ENCODE measurements around the gene ADAMTSL5. TPM values are rescaled to one million over a fixed set of nuclear protein-coding genes. Genes with fewer than 3 reads are reported as not detected.
A peak's percentile ranks its signal among the peaks of the same experiment; 100 is the strongest.
"Not testable (repeated sequence)": the region's sequence is repeated elsewhere in the genome, so short reads cannot be mapped to it uniquely, and the experiment has no call there.

Gene ADAMTSL5
- total RNA-seq, 1 donor from 2014 or later: not detected

GRCh38 chr19:1481224-1481892 lies 31.5 kb downstream of the ADAMTSL5 start:
- CTCF ChIA-PET: no interaction called here
- Mint-ChIP-seq H3K9me3 (no peaks in the 10 kb centered on the region), H3K4me3 (no peak overlapping the region), H3K27me3 (no peaks in the 10 kb centered on the region), H3K4me1 (peaks cover 18% of the 10 kb centered on the region), H3K27ac (no peak overlapping the region), H3K36me3 (ENCODE audit: low read depth) (peaks cover 8% of the 10 kb centered on the region)
- TF ChIP-seq CTCF (IDR thresholded peaks at IDR 0.05): no peak
- POLR2A ChIA-PET: no interaction called here
- DNase-seq: no peak
- intact Hi-C loops (cut with micrococcal nuclease): no loop called here
- no peak for ATAC-seq (ENCODE audit: low read depth)

GRCh38 chr19:1478934-1479707 lies 33.7 kb downstream of the ADAMTSL5 start, which contains the start of gene C19orf25:
C19orf25 (minus strand) TSS chr19:1479215; CDS start chr19:1478903, 312 bp downstream.
- peak within 1 kb of the TSS; percentile 98 for H3K4me3 Mint-ChIP-seq
- no peaks in the 10 kb centered on the region for H3K9me3 Mint-ChIP-seq
- ATAC-seq (ENCODE audit: low read depth) (peak; percentile 93), DNase-seq (peak; percentile 89)
- ChIA-PET POLR2A (interaction anchor here (0.6 to 1.4 kb wide), 3 partner anchors 56 to 613 kb away, joined by 4 to 9 read pairs (median 4); partner anchors contain the start of gene CIRBP), CTCF (no interaction called here)
- peaks cover 17% of the 10 kb centered on the region for H3K36me3 Mint-ChIP-seq (ENCODE audit: low read depth)
- TF ChIP-seq CTCF (IDR thresholded peaks at IDR 0.05): no peak
- peaks cover 18% of the 10 kb centered on the region for H3K4me1 Mint-ChIP-seq
- no peaks in the 10 kb centered on the region for H3K27me3 Mint-ChIP-seq
- peak within 1 kb of the TSS; percentile 95 for H3K27ac Mint-ChIP-seq
- intact Hi-C loops (cut with micrococcal nuclease): loop anchor here (1.0 to 2.0 kb wide), 4 partner anchors 11 to 96 kb away; partner anchors contain the start of genes DAZAP1, NDUFS7 and PCSK4

DNA sequence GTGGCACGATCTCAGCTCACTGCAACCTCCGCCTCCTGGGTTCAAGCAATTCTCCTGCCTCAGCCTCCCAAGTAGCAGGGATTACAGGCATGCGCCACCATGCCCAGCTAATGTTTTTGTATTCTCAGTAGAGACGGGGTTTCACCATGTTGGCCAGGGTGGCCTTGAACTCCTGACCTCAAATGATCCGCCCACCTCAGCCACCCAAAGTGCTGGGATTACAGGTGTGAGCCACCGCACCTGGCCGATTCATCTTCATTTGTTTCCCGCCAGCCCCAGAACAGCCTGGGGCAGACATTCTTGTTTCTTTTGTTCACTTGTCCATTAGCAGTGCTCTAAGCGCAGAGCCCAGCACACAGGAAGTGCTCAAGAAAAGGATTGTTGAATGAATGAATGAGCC lies 35.8 kb downstream of the ADAMTSL5 start:
- H3K27ac Mint-ChIP-seq; POLR2A ChIA-PET; intact Hi-C loops (cut with micrococcal nuclease); ATAC-seq (ENCODE audit: low read depth); H3K9me3 Mint-ChIP-seq; H3K27me3 Mint-ChIP-seq; DNase-seq: not testable (repeated sequence)
- CTCF ChIA-PET: interaction anchor here (1.0 kb wide), 1 partner anchor 8 kb away, joined by 4 read pairs; no protein-coding TSS in a partner anchor
- H3K4me1 Mint-ChIP-seq: peaks cover 25% of the 10 kb centered on the region
- H3K36me3 Mint-ChIP-seq (ENCODE audit: low read depth): peaks cover 17% of the 10 kb centered on the region
- H3K4me3 Mint-ChIP-seq: peak overlapping the region; percentile 38

DNA sequence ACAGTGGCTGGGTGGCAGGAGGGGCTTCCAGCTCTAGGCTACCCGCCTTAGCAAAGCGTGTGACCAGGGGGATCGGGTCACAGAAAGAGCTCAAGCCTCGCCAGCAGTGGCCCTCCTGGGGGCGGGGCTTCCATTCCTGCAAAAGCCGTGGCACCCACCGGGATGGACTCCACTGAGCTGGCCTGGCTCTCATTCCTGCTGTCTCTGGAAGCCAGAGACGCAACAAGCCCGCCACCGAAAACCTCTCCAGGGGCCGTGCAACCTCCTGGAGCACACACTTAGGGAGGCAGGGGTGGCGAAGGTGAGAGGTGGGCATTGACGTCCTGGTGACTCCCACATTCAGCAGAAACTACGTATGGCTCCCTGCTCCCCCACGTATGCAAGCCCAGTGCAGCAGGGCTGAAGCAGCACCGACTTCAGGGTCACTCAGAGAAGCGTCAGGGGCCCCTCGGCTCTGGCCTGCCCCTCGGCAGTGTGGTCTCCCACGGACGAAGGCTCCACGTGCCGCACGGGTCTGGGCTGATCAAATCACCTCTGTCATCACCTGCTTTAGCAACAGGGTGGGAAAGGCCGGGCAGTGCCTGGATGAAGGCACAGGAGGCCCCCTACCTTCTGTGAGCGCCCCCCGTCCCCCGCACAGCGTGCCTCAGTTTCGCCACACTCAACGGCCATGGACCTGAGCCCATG lies 36.9 kb downstream of the ADAMTSL5 start:
- ChIA-PET CTCF (no interaction called here), POLR2A (no interaction called here)
- no peak overlapping the region for H3K27ac Mint-ChIP-seq

More for the DNA sequence above, 36.9 kb downstream of the ADAMTSL5 start:
- Mint-ChIP-seq H3K4me1 (peaks cover 34% of the 10 kb centered on the region), H3K36me3 (ENCODE audit: low read depth) (peaks cover 17% of the 10 kb centered on the region), H3K4me3 (no peak overlapping the region), H3K9me3 (no peaks in the 10 kb centered on the region), H3K27me3 (peaks cover 2% of the 10 kb centered on the region)
- DNase-seq (no peak), ATAC-seq (ENCODE audit: low read depth) (no peak)
- no peak for TF ChIP-seq CTCF (IDR thresholded peaks at IDR 0.05)
- intact Hi-C loops (cut with micrococcal nuclease): no loop called here

All from activated B cell treated with CpG ODN at 0.5 μM for 24 hours (primary cell).